SH-SY5Y (cell line): ENCODE results near the gene STIP1.

Experiments used
- GATA2 ChIP-seq: IDR thresholded peaks from 2 replicates; pipeline ENCODE4 v1.6.1; 2011; ENCODE audit warnings: mild to moderate bottlenecking, low read depth, low read length
- GATA3 ChIP-seq: IDR thresholded peaks from 2 replicates; pipeline ENCODE4 v1.6.1; 2011; ENCODE audit warnings: low read depth, mild to moderate bottlenecking, low read length, moderate library complexity

DNA sequence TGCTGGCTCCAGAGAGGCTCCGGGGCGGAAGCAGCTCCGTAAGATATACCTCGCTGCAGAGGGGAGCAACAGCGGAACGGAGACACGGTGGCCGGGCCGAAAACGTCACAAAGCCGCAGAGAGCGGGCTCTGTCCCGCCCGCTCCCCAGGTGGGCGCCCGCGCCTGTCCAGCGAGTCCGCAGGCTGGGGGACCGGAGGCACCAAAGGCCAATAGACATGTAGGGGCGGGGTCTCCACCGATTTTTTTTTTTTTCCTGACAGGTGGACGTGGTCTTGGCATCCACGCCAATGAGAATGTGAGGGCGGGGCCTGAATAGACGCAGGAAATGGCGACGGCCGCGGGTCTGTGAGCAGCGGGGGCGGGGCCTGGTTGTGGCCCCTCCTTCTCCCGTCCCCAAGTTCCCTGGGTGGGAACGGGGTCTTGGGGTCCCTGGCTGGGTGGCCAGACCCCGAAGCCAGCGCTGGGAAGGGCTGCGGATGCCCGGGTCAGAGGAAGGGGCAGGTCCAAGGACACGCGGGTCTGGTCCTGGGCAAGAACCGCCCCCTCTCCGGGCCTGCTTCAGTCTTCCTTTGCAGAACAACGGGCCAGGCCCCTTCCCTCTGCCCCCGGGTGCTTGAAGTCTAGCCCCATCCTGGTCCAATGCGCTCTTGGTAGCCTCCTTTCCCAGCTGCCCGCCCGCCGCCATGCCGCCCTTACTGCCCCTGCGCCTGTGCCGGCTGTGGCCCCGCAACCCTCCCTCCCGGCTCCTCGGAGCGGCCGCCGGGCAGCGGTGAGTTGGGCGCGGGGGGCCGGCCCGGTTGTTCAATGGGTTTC, 44.4 kb downstream of the STIP1 start, which contains the start of gene DNAJC4:
- TF ChIP-seq GATA2 (no peak), GATA3 (no peak)
